Measurements from ENCODE around the gene XYLT2. TPM values are rescaled to one million over a fixed set of nuclear protein-coding genes. Genes with fewer than 3 reads are reported as not detected.

XYLT2 gene
- total and polyA plus RNA-seq, 9 of the 15 experiments (the other 6 are each of a cell fraction or from before 2014, with no cell fraction given): 0.63 to 9.1 (median 4.3) TPM

- Histone ChIP-seq H3K4me3 (no peak overlapping the region), H3K9me3 (replicated peaks; ENCODE audit: control insufficient read depth, insufficient read depth, low read depth, low read length) (no peaks in the 10 kb centered on the region), H2AFZ (ENCODE audit: low read depth, low read length) (no peak overlapping the region), H3K9ac (ENCODE audit: insufficient read depth in 1 of 2, low read depth in 2 of 2, low read length in 2 of 2) (no peak overlapping the region), H3K79me2 (ENCODE audit: control insufficient read depth, insufficient read depth, low read length) (no peaks in the 10 kb centered on the region), H3K27me3 (ENCODE audit: control insufficient read depth in 2 of 2, insufficient read depth in 2 of 2, low read length in 2 of 2) (peaks cover 2 to 31% of the 10 kb centered on the region in 2 experiments; a peak in 4 of 5 replicates), H4K20me1 (replicated peaks; ENCODE audit: control insufficient read depth, insufficient read depth, low read length) (no peaks in the 10 kb centered on the region; the same call in 1 of the 2 replicates), H3K36me3 (ENCODE audit: control insufficient read depth, insufficient read depth, low read length) (no peaks in the 10 kb centered on the region), H3K27ac (ENCODE audit: extremely low read depth, low read depth, low read length) (no peak overlapping the region), H3K4me2 (ENCODE audit: insufficient read depth, low read length) (no peak overlapping the region), H3K9me1 (ENCODE audit: control insufficient read depth, insufficient read depth, low read length) (no peaks in the 10 kb centered on the region), H3K4me1 (replicated peaks in 1 of 2; ENCODE audit: control insufficient read depth in 2 of 2, insufficient read depth in 2 of 2, low read length in 2 of 2) (peaks cover 0 to 6% of the 10 kb centered on the region in 2 experiments; a peak in 2 of 5 replicates)
- FAIRE-seq (no peak), DNase-seq (ENCODE audit: extremely low read depth in 1 of 4, low spot score in 3 of 4) (no peak), ATAC-seq (no peak)
- TF ChIP-seq ARID4B (CRISPR knock-in tag; IDR thresholded peaks at IDR 0.05) (no peak), ZKSCAN3 (CRISPR knock-in tag; IDR thresholded peaks at IDR 0.05) (no peak), MNT (conservative IDR thresholded peaks at IDR 0.05) (no peak), IFI16 (CRISPR knock-in tag; IDR thresholded peaks at IDR 0.05) (no peak), PHB2 (IDR thresholded peaks at IDR 0.05; ENCODE audit: low read depth) (no peak), NCOR1 (IDR thresholded peaks at IDR 0.05) (no peak), FOXA3 (CRISPR knock-in tag; conservative IDR thresholded peaks at IDR 0.05 in 1 of 2, IDR thresholded peaks at IDR 0.05 in 1 of 2) (no peak)
- CTCF ChIA-PET (ENCODE audit: low intra/inter-chr PET ratio): interaction anchor here (4.7 kb wide), 1 partner anchor 100 kb away, joined by 142 read pairs; the partner anchor contains the start of gene COL1A1
- POLR2A ChIA-PET: interaction anchor here (0.9 to 1.4 kb wide), 3 partner anchors 10 to 179 kb away, joined by 3 to 5 read pairs (median 3); no protein-coding TSS in a partner anchor
- 6% methylated on average over 3 of the region's 3 CpGs for WGBS (ENCODE audit: insufficient coverage, low coverage, missing lambda C conversion rate)
- in situ Hi-C loops (cut with MboI): no loop called here
- intact Hi-C loops (cut with micrococcal nuclease): loop anchor here (10.0 kb wide), 1 partner anchor 175 kb away; the partner anchor contains the start of gene RSAD1
- no TSS peak for BruUV-seq (replicated peaks)
Measured at GRCh38 chr17:50299776-50300175, 46.1 kb upstream of the XYLT2 start.

Data from K562 (cell line).